ENCODE results near the gene CST7.
"Not testable (repeated sequence)": the region's sequence is repeated elsewhere in the genome, so short reads cannot be mapped to it uniquely, and the experiment has no call there.

Gene CST7

DNA sequence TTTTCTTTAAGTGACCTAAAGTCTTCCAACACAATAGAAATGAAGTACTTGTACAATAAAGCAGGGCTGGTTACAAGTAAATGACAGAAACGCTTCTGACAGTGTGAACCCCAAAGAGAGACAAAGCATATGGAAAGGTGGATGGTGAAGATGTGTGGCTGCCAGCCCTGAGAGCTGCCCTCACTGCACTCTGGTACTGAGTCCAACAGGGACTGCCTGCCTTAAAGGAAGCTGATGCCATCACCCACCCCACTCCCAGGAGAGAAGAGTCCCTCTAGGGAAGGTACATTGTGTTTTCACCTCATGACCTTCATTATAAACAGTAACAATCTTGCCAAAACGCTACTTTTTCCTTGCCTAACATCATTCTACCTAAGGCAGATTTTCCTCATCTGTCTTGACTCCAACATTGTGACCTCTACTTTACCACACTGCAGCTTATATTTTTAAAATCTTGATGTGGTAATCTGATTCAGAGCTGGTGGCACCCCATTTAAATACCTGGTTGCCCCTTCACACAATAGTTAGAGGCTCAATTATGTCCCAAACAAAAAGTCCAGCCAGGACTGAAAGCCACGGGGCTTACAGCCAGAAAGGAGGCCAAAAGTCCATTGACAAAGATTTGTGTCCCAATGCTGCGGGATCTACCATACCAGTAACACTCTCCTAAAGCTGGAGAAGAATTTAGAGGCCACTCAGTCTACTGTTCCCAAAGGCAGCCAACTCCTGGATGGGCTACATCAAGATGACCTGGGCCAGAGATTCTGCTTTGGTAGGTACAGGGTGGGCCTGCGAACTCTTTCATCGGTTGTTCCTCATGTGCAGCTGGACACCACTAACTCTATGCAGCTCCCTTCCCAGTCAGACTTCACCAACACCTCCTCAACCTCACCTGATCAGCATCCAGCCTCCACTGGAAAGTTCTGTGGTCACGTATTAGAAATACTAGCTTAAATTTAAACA is 39.1 kb downstream of the CST7 start:
- no peak for DNase-seq

- DNase-seq = no peak
These were observed 40.1 kb downstream of the CST7 start for GRCh38 chr20:24989162-24989561.

DNA sequence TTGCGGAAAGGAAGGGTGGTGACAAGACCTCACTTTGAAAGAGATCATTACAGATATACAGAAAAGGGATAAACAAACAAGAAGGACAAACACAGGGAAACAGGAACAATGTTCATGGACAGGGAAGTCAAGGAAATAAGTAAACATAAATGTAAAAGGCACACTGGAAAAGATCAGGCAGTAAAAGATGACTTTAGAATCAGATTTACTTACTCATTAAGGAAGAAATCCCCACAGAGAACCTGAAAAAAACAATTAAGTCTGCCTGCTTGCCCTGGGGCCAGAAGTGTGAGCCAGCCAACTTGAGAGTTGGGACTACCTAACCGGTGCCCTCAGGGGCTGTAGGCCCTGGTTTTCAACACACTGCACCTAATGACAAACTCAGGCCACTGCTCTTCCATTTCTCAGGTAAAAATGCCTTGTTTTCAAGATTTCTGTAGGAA is 41.8 kb downstream of the CST7 start:
- DNase-seq = no peak

GRCh38 chr20:24991897-24992486 is 42.9 kb downstream of the CST7 start:
- no peak for DNase-seq

DNA sequence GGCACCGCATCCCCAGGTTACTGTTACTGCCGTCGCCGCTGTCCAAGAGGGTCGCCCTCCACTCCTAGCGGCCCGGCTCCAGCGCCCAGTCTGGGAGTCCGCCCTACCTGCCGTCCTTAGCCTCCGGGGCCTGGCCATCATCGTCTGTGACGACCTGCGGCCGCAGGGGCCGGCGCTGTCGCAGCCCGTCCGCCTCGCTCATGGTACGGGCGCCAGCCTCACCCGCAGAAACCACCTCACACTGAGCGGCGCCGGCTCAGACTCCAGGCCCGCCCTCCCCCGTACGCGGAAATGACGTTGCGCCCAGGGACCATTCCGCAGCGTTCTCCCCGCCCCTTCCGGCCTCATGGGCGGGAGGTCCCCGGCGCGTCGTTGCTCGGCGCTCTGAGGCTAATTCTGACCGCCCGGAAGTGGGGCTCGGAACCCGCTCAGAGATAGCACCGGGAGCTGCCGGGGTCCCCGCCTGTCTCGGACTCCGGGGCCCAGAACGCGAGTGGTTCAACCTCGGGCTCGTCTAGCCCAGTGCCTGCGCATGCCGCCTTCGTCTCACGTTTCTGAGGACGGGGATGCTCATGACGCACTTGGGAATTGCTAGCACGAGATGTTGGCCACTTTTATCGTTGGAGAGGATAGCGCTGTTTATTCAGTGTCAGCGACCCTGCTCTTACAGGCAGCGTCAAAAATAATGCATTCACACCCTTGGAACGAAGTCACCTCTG is 43.6 kb downstream of the CST7 start, which contains the start of gene APMAP:
Gene APMAP, minus strand, starts transcription at position 265 of the 719 bp plus-strand sequence. Its CDS starts 63 bp downstream, at position 202.
- DNase-seq = peak; percentile 93

GRCh38 chr20:24993337-24994185 is 44.5 kb downstream of the CST7 start:
- DNase-seq = no peak

- no peak for DNase-seq
These were observed 45.1 kb downstream of the CST7 start for GRCh38 chr20:24994186-24994465.

GRCh38 chr20:24994470-24995368 is 45.6 kb downstream of the CST7 start:
- peak; percentile 71 for DNase-seq

DNA sequence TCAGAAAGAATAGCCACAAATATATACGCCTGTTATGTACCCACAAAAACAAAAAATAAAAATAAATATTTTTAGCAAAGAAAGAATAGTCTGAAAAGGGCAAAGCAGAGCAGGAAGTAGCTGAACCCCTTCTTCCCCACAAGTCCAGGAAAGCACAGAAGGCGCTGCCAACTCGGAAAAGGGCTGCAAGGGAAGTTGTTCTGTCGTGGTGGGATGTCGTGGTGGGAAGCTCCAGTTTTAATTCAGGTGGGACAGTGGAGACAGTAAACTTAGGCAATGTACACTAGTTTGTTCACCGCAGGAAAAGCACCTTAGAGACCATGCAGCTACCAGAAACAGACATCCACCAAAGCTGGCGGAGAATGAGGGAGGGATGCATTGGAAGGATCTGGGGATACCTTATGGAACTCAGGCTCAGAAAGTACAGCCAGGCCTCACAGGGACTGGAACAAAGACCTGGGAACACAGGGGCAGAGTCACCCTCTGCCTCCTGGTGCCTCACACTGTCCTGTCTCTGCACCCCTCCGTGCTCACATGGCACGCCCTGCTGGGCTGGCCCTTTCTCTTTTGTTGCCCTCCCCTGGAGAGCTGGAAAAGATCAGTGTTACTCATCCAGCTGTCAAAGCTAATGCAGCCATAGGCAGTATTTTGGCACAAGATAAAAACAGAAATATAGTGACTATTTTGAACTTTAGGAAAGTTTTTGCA is 46.8 kb downstream of the CST7 start:
- no peak for DNase-seq

DNA sequence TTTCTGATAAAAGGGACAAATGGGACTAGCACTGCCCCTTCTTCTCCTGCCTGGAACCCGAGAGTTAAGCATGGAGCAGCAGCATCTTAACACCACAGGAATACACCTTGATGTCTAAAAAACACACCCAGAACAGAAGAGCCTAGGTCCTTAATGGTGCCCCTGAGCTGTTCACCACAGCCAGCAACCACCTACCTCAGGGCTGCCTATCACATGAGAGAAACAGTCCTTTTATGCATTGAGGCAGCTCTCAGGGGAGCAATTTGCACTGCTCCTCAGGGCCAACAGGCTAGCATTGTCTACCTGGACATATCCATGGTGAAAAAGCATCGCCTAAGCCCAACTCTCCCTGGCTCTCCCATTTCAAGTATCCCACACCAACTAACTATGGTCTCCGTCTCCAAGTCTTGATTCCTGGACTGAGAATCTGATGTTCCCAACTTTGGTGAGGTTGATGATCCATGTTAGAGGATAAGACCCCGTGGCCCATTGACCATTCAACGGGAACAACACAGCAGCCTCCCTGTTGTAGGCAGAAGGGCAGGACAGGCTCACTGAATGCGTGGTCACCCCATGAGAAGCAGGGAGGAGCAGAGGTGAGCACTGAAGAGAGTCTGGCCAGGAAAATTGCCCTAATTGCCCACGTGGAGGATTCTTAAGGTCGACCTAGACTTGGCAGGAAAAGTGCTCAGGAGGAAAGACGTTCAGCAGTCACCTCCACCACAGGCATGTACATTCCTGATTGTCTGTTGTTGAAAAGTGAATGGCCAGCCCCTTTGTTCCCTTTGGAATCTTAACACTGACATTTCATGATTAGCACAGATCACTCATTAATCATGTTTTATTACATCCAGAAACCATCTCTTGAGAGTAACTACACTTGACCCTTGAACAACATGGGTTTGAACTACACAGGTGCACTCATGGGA is 47.6 kb downstream of the CST7 start:
- no peak for DNase-seq

DNA sequence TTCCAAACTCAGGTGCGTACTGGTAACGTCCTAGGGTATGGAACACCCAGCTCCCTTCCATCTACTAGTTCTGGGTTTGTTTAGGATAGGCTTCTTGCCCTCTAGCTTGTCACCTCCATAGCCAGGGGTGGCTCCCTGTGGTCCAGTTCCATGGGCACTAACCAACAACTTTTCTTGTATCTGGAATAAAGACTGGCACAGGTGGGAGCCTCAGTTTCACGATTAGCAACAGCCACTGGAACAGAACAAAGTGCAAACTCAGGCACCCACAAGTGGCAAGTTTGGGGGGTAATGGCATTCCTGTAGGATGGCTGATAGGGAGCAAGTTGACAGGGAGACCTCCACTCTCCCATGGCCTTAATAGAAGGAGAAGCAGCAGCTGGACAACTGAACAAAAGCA is 49.1 kb downstream of the CST7 start:
- DNase-seq = no peak

DNA sequence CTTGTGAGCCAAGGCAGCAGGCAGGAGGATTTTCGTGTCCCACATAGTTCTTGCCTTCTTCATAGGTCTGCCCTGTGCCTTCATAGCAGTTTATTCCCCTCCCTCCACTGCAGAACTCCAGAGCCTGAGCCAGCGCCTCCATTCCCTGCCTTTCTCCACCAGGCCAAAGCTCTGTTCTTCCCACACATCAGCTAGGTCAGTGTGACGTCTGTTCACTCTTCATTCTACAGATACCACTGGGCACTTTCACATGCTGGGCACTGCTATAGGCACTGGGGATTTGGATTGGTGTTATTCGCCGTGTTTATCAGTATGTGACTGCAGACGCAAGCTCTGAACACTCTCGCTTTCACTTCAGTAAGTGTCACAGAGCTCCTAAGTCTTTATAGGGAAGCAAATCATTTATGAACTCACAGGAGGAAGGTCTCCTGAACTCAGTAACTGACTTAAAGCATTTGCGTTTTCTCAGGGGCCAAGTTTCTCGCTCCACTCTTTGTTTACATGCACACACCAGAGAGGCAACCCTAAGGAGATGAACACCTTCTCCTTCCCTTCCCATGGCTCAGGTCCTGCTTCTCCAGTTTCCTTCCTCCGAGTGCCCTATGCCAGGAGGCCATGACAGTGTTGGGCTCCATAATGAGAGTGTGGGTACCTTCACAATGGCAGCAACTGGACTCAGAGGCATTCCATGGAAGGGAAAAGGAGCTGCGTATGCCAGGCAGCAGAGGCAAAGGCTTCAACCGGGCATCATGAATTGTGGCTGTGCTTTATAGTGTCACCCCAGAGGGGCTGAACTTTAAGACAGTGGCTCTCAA is 49.8 kb downstream of the CST7 start:
- DNase-seq = no peak

DNA sequence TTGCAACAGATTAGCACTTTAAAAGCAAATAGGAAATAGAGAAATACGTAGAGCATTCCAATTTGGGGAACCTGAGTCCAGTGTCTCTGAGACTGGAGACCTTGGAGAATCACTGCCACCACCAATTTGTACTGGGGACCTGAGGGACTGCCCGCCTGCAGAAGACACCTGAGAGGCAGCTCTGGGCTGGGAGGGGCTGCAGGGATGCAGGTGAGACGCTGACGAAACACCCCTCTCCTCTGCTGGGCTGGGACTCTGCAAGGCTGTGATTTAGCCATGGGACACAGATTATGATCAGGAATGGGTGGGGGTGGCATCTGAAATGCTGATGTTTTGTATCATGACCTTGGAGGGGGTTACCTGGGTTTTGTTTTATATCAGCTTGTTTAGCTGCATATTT is 50.5 kb downstream of the CST7 start:
- DNase-seq = no peak

DNA sequence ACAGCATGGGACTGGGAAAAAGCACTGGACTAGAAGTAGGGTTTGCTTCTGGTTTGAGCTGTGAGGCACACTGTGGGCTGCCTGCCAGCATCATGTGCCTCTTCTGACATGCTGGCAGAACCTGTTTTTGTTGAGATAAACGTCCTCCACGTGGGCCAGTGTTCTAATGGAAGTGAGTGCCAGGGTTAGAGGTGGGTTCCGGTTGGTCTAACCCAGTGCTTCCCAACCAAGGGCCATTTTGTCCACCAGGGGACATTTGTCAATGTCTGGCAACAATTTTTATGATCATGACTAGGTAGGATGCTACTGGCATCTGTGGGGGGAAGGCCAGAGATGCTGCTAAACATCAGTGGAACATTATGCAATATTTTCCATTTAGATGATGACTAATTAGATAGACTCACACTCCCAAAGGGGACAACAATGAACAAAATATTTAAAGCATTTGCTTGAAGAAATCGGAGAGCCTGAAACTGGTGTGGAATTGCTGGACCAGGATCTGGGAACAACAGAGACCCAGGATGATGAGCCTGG is 51.3 kb downstream of the CST7 start:
- no peak for DNase-seq

GRCh38 chr20:25001323-25001722 is 52.3 kb downstream of the CST7 start:
- DNase-seq = not testable (repeated sequence)

DNA sequence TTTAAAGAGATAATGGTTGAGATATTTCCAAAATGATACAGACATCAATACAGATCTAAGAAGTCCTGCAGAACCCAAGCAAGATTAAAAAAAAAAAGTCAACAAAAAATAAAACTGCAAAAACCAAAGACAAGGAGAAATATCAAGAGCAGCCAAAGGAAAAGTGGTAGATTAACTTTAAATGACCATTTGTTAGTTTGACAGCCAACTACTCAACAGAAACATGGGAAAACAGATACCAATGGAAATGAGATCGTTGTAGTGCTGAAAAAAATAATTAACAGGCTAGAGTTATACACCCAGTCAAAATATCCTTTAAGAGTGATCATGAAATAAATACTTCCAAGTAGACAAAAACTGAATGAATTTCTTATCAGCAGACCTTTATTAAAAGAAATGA is 53.9 kb downstream of the CST7 start:
- DNase-seq = no peak

- DNase-seq = no peak
These were observed 56.2 kb downstream of the CST7 start for GRCh38 chr20:25005220-25005619.

DNA sequence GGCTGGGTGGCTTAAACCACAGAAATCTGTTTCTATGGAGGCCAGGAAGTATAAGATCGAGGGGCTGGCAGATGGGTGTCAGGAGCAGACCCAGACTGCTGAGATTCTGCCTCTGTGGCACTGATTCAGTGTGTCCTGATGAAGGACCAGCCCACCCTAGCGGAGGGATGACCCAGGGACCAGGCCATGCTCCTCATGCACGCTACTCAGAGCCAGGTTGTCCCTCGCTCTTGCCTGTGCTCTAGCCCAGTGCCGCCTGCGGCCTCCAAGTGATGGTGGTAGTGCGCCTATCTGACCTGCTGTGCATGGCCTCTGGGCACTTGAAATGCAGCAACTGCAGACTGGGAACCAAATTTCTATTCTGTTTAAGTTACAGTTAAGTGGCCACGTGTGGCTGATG is 56.6 kb downstream of the CST7 start:
- no peak for DNase-seq
